ENCODE data around the gene BCOR. TPM values are rescaled to one million over a fixed set of nuclear protein-coding genes. Genes with fewer than 3 reads are reported as not detected.

The BCOR gene
- total RNA-seq, 1 experiment from 2014 or later = 35.1 TPM

DNA sequence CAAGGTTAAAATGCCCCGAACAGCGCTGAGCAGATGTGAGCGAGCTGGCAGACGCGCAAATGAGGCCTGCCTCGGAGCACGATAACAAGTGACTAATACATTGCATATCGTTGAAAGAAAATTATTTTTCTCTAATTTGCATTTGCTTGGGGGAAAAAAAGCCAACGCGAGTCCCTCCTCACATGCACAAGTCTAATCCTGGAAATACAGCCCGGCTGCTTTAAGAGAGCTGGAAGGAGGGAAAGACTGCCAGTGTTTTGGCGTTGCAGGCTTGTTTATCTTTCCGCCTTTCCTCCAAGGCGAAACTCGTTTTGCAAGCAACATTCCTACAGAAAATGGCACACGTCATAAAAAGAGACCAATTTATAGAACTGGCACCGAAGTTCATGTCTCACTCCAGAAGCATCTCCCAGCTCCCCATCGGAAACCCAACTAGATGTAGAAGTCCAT is 12.6 kb downstream of the BCOR start:
- Histone ChIP-seq H4K20me1 (ENCODE audit: insufficient read depth) (peaks cover 12% of the 10 kb centered on the region; the same call in 1 of the 2 replicates), H3K36me3 (ENCODE audit: control insufficient read depth in 1 of 2, insufficient read depth in 2 of 2, low read length in 2 of 2) (no peaks in the 10 kb centered on the region), H3K27me3 (ENCODE audit: insufficient read depth, low read length) (no peaks in the 10 kb centered on the region), H2AFZ (ENCODE audit: low read depth, low read length, poor library complexity, severe bottlenecking) (no peak overlapping the region), H3K79me2 (ENCODE audit: insufficient read depth, low read length) (peaks cover 100% of the 10 kb centered on the region), H3K4me2 (ENCODE audit: low read length) (no peak overlapping the region), H3K9ac (ENCODE audit: low read length) (no peak overlapping the region), H3K9me3 (ENCODE audit: control insufficient read depth in 1 of 2, insufficient read depth in 1 of 2, low read depth in 1 of 2, low read length in 2 of 2) (no peaks in the 10 kb centered on the region), H3K4me1 (ENCODE audit: control insufficient read depth in 1 of 2, insufficient read depth in 2 of 2, low read length in 2 of 2) (peaks cover 51 to 65% of the 10 kb centered on the region in 2 experiments), H3K27ac (ENCODE audit: low read depth, low read length) (no peak overlapping the region), H3K4me3 (replicated peaks in 1 of 2; ENCODE audit: low read depth in 1 of 2, low read length in 2 of 2) (no peak overlapping the region), H3K9me2 (ENCODE audit: insufficient read depth) (no peaks in the 10 kb centered on the region)
- DNase-seq (ENCODE audit: low read depth, low spot score) (no peak), ATAC-seq (no peak)
- RAD21 ChIA-PET (ENCODE audit: low non-redundant PET in 1 of 2, low total read pairs in 2 of 2, uncharacterized antibody in 2 of 2, unreplicated experiment in 2 of 2) = no interaction called here
- no peak for TF ChIP-seq ATF3 (IDR thresholded peaks at IDR 0.05)
- no TSS peak for BruUV-seq (replicated peaks)
- CTCF ChIA-PET = interaction anchor here (0.7 kb wide), 1 partner anchor 57 kb away, joined by 3 read pairs; no protein-coding TSS in a partner anchor
- POLR2A ChIA-PET = interaction anchor here (0.6 to 0.7 kb wide), 2 partner anchors 10 to 15 kb away, joined by 3 to 5 read pairs; no protein-coding TSS in a partner anchor
- intact Hi-C loops (cut with micrococcal nuclease) = no loop called here

DNA sequence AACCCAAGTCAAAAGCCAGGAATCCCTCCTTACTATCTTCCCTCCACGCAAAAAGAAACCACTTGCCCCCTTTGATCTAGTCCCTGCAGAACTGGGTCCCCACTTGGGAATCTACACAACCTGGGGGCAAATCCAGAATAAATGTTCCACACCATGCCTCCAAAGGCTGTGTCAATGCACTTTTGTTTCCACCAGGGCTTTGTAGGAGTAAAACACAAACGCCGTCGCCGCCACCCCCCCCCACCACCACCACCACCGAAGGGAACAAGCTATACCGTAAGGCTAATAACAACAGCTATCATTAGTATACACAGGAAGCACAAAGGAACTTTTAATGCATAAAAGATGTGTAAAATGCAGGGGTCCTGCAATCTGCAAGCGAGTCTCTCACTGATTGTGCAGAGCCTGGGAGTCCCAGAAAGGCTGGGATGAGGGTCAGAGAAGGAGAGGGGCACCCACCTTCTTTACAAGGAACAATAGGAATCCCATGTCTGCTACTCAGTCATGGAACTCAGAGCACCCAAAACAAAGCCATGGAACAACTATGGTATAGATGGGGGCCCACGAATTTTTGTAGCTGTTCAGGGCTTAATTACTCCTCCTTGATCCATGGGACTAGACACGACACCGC is 13.2 kb downstream of the BCOR start:
- Histone ChIP-seq H3K9me3 (ENCODE audit: control insufficient read depth in 1 of 2, insufficient read depth in 1 of 2, low read depth in 1 of 2, low read length in 2 of 2) (no peaks in the 10 kb centered on the region), H3K36me3 (ENCODE audit: control insufficient read depth in 1 of 2, insufficient read depth in 2 of 2, low read length in 2 of 2) (no peaks in the 10 kb centered on the region), H3K4me2 (ENCODE audit: low read length) (no peak overlapping the region), H2AFZ (ENCODE audit: low read depth, low read length, poor library complexity, severe bottlenecking) (no peak overlapping the region), H3K4me3 (replicated peaks in 1 of 2; ENCODE audit: low read depth in 1 of 2, low read length in 2 of 2) (no peak overlapping the region), H3K79me2 (ENCODE audit: insufficient read depth, low read length) (peaks cover 100% of the 10 kb centered on the region), H4K20me1 (ENCODE audit: insufficient read depth) (peaks cover 10% of the 10 kb centered on the region; the same call in 1 of the 2 replicates), H3K27ac (ENCODE audit: low read depth, low read length) (no peak overlapping the region), H3K4me1 (ENCODE audit: control insufficient read depth in 1 of 2, insufficient read depth in 2 of 2, low read length in 2 of 2) (peaks cover 47 to 60% of the 10 kb centered on the region in 2 experiments), H3K9me2 (ENCODE audit: insufficient read depth) (no peaks in the 10 kb centered on the region), H3K9ac (ENCODE audit: low read length) (no peak overlapping the region), H3K27me3 (ENCODE audit: insufficient read depth, low read length) (no peaks in the 10 kb centered on the region)
- ChIA-PET POLR2A (interaction anchor here (0.6 to 0.7 kb wide), 2 partner anchors 11 to 16 kb away, joined by 3 to 5 read pairs; no protein-coding TSS in a partner anchor), CTCF (no interaction called here), RAD21 (ENCODE audit: low non-redundant PET in 1 of 2, low total read pairs in 2 of 2, uncharacterized antibody in 2 of 2, unreplicated experiment in 2 of 2) (no interaction called here)
- no peak for DNase-seq (ENCODE audit: low read depth, low spot score)
- TF ChIP-seq EZH2 (IDR thresholded peaks at IDR 0.05) (no peak), SIN3A (IDR thresholded peaks at IDR 0.05; ENCODE audit: low read depth) (no peak)
- ATAC-seq = no peak
- BruUV-seq (replicated peaks) = no TSS peak
- intact Hi-C loops (cut with micrococcal nuclease) = no loop called here
